ENCODE results near the gene FAU.

Gene FAU

DNA sequence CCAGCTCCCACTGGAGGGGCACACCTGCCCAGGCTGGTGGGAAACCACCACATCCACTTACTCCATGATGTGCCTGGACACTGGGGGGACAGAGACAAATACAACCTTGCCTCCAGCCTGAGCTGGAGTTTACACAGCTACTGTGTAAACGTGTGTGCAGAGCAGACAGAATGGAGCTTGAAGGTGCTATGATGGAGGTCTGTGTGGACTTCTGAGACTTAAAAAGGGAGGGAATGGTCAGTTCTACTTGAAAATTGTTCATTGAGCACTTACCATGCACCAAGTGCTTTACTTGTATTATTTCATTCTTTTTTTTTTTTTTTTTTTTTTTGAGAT lies 49.3 kb downstream of the FAU start:
- no peak for DNase-seq

GRCh38 chr11:65071907-65072630 lies 49.9 kb downstream of the FAU start:
- DNase-seq, result no peak
